ENCODE measurements around the gene INPP5D. TPM values are rescaled to one million over a fixed set of nuclear protein-coding genes. Genes with fewer than 3 reads are reported as not detected.

The INPP5D gene
- total and polyA plus RNA-seq, 2 of the 8 experiments (the other 6 are each of a cell fraction or from before 2014, with no cell fraction given) = 4.5 to 7.1 TPM

DNA sequence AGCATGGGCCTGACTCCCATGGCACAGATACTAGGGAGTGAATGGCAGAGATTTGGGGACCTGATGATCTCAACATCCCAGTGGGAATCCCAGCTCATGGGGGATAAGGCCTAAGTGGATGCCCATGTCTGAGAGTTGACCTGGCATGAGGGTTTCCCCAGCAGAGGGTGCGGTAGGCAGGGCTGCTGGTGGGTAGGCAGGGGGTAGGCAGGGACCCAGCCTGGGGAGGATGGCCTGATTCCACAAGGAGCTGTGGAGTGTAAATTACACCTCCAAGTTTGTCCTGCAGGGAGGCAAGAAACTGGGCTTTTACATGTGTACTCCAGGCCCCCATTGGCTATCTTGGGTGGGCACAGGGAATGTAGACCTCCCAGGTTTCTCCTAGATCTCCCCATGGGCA is 46.9 kb downstream of the INPP5D start:
- H3K18ac ChIP-seq (ENCODE audit: extremely low read depth, low read length) = no peak overlapping the region
- FAIRE-seq = no peak
- H3K23me2 ChIP-seq (ENCODE audit: low read depth, low read length) = no peaks in the 10 kb centered on the region
- 85% methylated on average over 1 of the region's 1 CpG; no CpG with 5 or more reads in 1 of the 2 experiments for WGBS, 2 experiments (ENCODE audit: extremely low coverage in 1 of 2, insufficient coverage in 1 of 2, insufficient read length in 1 of 2, insufficient replicate concordance in 2 of 2, low coverage in 1 of 2, low lambda C conversion rate in 2 of 2, missing lambda C conversion rate in 1 of 2)
- no peaks in the 10 kb centered on the region for H3K36me3 ChIP-seq (ENCODE audit: control insufficient read depth in 2 of 4, insufficient read depth in 4 of 4, low read length in 3 of 4)
- no peaks in the 10 kb centered on the region for H3K9me3 ChIP-seq (ENCODE audit: insufficient read depth in 2 of 2, low read depth in 1 of 2, low read length in 1 of 2)
- H2BK20ac ChIP-seq (ENCODE audit: low read length) = no peak overlapping the region
- no peak overlapping the region for H4K91ac ChIP-seq (replicated peaks; ENCODE audit: insufficient read length, low read length)
- H2AK5ac ChIP-seq (ENCODE audit: low read depth, low read length) = no peak overlapping the region
- no peak overlapping the region for H3K14ac ChIP-seq (ENCODE audit: insufficient read length)
- no peak overlapping the region for H4K5ac ChIP-seq (ENCODE audit: insufficient read length, low read depth, low read length)
- no peak for DNase-seq (ENCODE audit: low read depth in 1 of 2, low spot score in 2 of 2)
- H3K4me3 ChIP-seq (ENCODE audit: extremely low read depth in 1 of 4, insufficient read depth in 2 of 4, low read depth in 3 of 4, low read length in 4 of 4) = no peak overlapping the region
- no peaks in the 10 kb centered on the region for H3K4me1 ChIP-seq (replicated peaks in 1 of 4; ENCODE audit: control insufficient read depth in 3 of 4, insufficient read depth in 4 of 4, low read length in 3 of 4)
- no peak overlapping the region for H3K4me2 ChIP-seq (ENCODE audit: insufficient read depth in 1 of 2, low read depth in 2 of 2, low read length in 2 of 2)
- no peak overlapping the region for H2BK15ac ChIP-seq (ENCODE audit: low read length)
- H3K27ac ChIP-seq (ENCODE audit: low read depth, low read length) = no peak overlapping the region
- no peak overlapping the region for H3K56ac ChIP-seq (replicated peaks; ENCODE audit: insufficient read length, low read depth, low read length)
- no peak overlapping the region for H3K9ac ChIP-seq (replicated peaks in 1 of 4; ENCODE audit: extremely low read depth in 1 of 4, low read depth in 3 of 4, low read length in 3 of 4)
- no peak overlapping the region for H2BK120ac ChIP-seq (replicated peaks; ENCODE audit: low read depth, low read length)
- no peak overlapping the region for H4K8ac ChIP-seq (ENCODE audit: extremely low read depth, insufficient read depth, low read length)
- H3K27me3 ChIP-seq (replicated peaks in 1 of 4; ENCODE audit: control insufficient read depth in 3 of 4, extremely low read depth in 1 of 4, insufficient read depth in 3 of 4, low read length in 3 of 4) = no peaks in the 10 kb centered on the region; a peak in 1 of 7 replicates
- ChIA-PET CTCF (ENCODE audit: partially characterized antibody) (interaction anchor here (0.6 to 6.4 kb wide), 4 partner anchors 9 to 54 kb away, joined by 3 to 33 read pairs (median 12); no protein-coding TSS in a partner anchor), POLR2A (ENCODE audit: partially characterized antibody) (no interaction called here)
- H3K23ac ChIP-seq (ENCODE audit: insufficient read length) = no peak overlapping the region
- no peak overlapping the region for H2BK5ac ChIP-seq (ENCODE audit: low read depth, low read length)
- no peaks in the 10 kb centered on the region for H4K20me1 ChIP-seq (replicated peaks in 1 of 2; ENCODE audit: control insufficient read depth in 1 of 2, insufficient read depth in 2 of 2, low read length in 2 of 2)
- no peak overlapping the region for H2BK12ac ChIP-seq (ENCODE audit: low read depth, low read length)
- no peaks in the 10 kb centered on the region for H3K79me1 ChIP-seq (ENCODE audit: low read depth, low read length)
- no peaks in the 10 kb centered on the region for H3K79me2 ChIP-seq (ENCODE audit: control insufficient read depth in 1 of 2, insufficient read depth in 2 of 2, low read length in 2 of 2)
- H2AFZ ChIP-seq (ENCODE audit: low read length) = no peak overlapping the region
- H3K4ac ChIP-seq (replicated peaks; ENCODE audit: insufficient read length, low read depth, low read length) = no peak overlapping the region
- no peak for TF ChIP-seq ASH2L (IDR thresholded peaks at IDR 0.05; ENCODE audit: low read length)
- TF ChIP-seq KDM5A (IDR thresholded peaks at IDR 0.05; ENCODE audit: low read length) = no peak
- no peak for TF ChIP-seq TAF7 (optimal IDR thresholded peaks at IDR 0.05; ENCODE audit: borderline replicate concordance, low read depth, low read length)
- TF ChIP-seq GABPA (IDR thresholded peaks at IDR 0.05; ENCODE audit: borderline replicate concordance, insufficient read depth, low read length) = no peak
- no peak for TF ChIP-seq TCF12 (IDR thresholded peaks at IDR 0.05; ENCODE audit: low read depth, low read length)
- TF ChIP-seq, protein P1, sequence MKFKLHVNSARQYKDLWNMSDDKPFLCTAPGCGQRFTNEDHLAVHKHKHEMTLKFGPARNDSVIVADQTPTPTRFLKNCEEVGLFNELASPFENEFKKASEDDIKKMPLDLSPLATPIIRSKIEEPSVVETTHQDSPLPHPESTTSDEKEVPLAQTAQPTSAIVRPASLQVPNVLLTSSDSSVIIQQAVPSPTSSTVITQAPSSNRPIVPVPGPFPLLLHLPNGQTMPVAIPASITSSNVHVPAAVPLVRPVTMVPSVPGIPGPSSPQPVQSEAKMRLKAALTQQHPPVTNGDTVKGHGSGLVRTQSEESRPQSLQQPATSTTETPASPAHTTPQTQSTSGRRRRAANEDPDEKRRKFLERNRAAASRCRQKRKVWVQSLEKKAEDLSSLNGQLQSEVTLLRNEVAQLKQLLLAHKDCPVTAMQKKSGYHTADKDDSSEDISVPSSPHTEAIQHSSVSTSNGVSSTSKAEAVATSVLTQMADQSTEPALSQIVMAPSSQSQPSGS (IDR thresholded peaks at IDR 0.05; ENCODE audit: low read length) = no peak

Data from H1 (cell line).